Iris pigment epithelial cell (primary cell): Measurements from ENCODE around the gene RAB11B.
"Not testable (repeated sequence)": the region's sequence is repeated elsewhere in the genome, so short reads cannot be mapped to it uniquely, and the experiment has no call there.

Experiments
- DNase-seq: peaks from one replicate; pipeline ENCODE4 v3.0.0-alpha.2; 2011; ENCODE audit warnings: low read depth

The RAB11B gene

DNA sequence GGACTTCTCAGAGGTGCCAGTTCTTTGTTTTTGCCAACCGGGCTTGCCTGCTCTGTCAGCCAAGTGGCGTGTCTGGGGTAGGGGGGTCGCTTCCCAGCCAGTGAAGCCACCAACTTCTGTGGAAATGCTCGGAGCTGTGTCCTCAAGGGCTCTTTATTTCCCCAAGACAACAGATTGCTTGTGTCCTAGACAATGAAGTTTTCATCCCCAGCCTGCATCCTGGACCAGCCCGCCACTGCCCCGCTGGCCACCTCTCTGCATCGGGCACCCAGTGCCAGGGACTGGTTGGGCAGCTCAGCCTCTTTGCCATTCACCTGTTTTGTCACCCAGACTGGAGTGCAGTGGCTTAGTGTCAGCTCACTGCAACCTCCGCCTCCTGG, 3.7 kb downstream of the RAB11B start:
- no peak for DNase-seq

DNA sequence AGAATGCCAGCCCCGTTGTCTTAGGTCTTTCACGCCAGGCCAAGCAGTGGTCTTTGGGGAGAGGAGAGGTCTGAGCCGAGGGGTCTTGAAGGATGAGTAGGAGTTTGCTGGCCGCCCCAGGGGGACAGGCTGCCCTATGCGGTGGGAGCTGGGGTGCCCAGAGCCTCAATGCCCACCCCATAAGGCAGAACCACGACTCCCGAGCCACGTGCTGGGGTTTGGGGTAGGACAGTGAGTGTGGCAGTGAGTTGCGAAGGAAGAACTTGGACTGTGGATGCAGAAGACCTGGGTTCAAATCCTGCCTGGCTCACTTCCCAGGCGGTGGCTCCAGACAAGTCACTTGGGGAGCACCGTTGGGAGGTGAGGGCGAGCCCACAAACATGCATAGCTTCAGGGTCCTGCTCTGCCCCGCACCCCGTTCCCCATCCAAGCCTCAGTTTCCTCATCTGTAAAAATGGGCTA, 5.5 kb downstream of the RAB11B start:
- DNase-seq, result no peak

DNA sequence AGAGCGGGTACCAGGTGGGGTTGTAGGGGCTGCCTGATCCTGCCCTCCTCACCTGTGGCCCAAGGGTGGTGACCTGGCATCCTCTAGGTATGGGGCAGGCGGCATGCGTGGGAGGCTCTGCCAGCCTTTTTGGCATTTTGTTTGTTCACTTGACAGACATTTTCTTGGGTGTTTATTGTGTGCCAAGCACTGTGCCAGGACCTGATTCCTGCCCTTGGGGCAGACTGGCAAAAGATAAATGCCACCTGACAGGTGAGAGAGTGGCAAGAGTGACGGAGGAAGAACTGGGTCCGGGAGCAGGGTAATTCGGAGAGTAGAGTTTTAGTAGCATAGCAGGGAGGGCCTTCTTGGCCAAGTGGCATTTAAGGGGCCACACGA, 6.0 kb downstream of the RAB11B start:
- no peak for DNase-seq

DNA sequence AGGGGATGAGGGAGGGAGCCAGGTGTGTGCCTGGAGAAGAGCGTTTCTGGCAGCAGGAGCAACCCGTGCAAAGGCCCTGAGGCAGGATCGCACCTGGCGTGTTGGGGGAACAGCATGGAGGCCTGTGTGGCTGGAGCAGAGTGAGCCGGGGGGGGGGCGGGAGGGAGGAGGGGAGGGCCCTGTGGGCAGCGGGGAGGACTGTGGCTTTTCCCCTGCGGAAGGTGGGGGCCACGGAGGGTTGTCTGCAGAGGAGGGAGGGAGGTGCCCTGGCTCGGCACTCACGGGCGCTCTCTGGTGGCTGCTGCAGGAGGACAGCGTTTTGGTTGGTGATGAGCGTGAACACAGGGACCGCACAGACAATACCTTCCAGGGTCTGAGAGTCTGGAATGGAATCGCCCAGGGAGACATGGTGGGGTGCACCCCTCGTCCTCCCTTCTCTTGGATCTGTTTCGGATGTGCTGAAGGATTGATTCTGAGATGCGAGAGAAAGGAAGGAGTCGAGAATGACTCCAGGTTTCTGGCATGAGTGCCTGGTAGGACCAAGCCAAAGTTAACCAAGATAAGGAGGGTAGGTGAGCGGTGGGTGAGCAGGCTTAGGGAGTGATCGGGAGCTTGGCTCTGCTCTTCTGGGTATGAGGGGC, 6.5 kb downstream of the RAB11B start:
- peak; percentile 59 for DNase-seq

DNA sequence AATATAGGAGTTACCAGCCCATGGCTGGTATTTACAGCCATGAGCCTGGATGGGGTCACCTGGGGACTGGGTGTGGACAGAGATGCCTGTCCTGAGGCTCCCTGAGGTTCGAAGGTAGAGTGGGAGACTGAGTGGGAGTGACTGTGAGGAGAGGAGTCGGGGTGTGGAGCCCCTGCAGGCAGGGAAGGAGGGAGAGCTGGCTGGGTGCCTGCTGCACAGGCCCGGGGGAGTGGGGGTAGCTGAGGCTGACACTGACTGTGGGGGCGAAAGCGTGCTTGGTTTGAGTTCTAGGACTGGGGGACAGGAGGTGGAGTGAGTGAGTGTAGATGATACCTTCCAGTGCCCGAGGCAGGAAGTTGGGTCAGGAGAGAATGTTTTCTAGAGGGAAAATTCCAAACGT, 7.1 kb downstream of the RAB11B start:
- DNase-seq, result no peak

DNA sequence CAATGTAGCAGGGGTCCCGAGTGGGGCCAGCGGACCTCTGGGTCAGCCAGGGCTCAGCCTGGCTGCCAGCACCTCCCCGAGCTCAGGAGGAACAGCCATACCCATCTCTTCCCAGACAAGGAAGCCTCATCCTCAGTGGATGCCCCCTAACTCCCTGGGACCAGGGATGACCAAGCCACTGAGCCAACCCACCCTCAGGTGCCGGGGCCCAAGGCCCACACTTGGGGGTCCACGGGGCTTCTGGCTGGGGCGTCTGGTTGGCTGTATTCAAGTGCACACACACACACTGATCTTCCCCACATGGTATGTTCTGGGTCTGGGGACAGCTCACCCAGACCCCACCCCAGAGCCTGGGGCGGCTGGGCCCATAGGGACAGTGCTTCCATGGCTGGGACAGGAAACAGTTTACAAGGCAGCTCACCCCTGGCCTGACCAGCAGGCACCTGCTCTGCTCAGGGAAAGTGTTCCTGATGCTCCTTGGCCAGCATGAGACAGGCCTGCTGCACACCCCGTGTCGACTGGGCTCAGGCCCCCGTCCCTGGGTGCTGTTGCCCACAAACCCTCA, 7.7 kb downstream of the RAB11B start:
- DNase-seq, result no peak

DNA sequence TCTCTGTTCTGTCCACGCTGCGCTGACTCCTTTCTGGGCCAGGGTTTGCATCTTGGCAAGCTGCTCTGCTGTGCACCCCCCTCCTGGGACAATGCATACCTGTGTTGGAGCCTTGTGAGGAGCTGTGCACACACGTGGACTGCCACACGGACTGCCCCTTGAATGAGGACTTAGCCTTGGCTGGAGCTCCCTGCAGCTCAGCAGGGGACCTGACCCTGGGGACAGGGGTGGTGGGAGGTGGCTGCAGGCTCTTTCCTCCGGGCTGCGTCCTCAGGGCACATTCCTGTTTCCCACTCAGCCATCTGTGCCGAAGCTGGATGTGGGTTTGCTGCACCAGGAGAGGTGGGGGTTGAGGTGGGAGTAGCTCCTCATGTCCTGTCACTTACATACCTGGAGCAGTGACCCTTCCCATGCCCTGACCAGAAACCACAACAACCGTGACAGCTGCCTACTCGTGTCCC, 8.2 kb downstream of the RAB11B start:
- DNase-seq, result no peak

DNA sequence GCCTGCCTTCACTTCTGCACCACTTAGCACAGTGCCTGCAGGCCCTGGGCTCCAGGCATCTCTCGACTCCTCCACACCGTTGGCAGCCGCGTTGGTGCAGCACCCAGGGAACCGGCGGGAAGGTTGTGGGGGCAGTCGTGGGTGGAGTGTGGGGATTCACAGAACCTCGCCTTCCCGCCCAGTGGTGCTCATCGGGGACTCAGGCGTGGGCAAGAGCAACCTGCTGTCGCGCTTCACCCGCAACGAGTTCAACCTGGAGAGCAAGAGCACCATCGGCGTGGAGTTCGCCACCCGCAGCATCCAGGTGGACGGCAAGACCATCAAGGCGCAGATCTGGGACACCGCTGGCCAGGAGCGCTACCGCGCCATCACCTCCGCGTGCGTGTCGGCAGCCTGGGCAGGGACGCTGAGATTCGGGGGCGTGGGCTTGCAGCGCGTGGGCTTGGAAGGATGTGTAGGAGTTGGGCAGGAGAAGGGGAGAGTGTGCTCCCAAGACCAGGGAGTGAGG, 9.6 kb downstream of the RAB11B start:
- no peak for DNase-seq

DNA sequence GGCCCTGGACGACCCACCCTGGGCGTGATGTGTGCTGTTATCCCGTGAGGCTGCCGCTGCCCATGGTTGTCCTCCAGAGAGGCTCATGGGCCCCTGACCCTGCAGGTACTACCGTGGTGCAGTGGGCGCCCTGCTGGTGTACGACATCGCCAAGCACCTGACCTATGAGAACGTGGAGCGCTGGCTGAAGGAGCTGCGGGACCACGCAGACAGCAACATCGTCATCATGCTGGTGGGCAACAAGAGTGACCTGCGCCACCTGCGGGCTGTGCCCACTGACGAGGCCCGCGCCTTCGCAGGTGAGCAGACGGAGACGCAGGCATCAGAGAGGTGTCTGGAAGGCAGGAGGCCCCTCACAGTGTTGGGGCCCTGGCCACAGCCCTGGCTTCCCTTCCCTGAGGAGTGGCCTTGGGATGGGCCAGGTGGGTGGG, 11.8 kb downstream of the RAB11B start:
- no peak for DNase-seq

DNA sequence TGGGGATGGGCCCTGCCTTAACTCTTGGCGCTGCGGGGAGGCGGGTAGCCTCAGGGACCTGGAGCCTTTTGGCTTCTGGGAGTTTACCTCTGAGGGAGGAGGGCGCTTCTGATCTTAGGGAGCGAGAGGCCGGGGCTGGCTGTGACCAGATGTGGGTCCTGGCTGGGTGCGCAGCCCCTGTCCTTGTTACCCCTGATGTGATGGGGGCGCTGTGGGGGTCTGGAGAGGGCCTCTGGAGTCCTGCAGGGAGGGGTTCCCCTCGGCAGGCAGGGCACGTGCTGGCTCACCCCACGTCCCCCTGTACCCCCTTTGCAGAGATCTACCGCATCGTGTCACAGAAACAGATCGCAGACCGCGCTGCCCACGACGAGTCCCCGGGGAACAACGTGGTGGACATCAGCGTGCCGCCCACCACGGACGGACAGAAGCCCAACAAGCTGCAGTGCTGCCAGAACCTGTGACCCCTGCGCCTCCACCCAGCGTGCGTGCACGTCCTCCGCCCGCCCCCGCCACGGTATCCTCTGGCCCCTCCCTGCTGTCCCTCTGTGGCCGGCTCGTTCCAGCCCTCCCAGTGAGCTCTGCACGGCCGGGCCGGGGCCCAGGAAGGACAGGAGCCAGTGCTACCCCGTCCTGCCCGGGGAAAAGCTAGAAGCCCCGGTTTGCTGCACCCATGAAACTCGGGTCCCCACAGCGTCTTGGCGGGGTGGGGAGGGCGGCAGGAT, 13.1 kb downstream of the RAB11B start:
- DNase-seq, result no peak

DNA sequence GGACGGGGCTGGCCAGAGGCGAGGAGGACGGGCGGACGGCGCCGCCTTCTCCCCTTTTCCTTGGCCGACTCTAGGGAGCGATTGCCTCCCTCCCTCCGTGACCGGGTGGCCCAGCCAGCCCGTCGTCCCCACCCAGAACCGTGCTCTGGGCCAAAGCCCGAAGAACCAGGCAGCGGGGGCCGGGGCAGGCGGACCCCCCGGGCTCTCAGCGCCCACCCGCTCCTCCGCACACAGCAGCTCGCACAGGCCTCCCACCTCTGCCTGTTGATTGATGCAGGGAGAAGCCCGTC, 13.6 kb downstream of the RAB11B start:
- no peak for DNase-seq

DNA sequence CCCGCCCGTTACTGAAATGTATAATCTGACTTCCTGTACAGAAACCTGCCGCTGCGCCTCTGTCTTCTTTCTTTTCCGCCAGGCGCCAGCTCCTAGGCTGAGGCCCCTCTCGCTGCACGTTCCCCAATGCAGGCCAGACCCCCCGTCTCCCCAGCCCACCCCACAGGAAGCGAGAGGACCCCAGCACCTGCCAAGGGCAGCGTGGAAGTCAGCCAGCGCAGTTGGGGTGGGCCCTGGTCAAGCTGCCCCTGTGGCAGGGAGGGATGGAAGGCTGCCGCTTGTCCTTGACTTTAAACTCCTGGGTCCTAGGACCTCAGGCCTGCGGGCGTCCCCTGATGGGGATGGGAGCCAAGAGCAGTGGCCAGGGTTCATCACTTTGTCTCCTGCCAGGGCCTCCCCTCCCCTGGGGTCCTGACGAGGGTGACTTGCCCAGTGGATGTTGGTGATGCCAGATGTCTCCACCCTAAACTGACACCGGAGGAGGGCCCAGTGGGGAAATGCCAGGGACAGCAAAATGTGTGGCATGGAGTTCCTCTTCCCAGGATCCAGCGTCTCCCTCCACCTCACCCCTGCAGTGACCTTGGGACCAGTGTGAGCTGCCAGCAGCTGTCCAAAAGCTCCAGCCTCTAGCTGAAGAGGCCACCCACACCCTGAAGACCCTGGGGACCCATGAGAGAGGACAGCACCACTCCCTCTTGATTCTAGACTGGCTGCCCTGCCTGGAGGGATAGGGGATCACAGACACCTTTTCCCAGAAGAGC, 14.4 kb downstream of the RAB11B start:
- no peak for DNase-seq

DNA sequence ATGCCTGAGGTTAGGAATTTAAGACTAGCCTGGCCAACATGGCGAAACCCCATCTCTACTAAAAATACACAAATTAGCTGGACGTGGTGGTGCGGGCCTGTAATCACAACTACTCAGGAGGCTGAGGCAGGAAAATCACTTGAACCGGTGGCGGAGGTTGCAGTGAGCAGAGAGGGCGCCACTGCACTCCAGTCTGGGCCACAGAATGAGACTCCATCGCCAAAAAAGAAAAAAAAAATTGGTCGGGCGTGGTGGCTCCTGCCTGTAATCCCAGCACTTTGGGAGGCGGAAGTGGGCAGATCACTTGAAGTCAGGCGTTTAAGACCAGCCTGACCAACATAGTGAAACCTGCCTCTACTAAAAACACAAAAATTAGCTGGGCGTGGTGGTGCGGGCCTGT, 20.6 kb downstream of the RAB11B start:
- DNase-seq, result not testable (repeated sequence)

DNA sequence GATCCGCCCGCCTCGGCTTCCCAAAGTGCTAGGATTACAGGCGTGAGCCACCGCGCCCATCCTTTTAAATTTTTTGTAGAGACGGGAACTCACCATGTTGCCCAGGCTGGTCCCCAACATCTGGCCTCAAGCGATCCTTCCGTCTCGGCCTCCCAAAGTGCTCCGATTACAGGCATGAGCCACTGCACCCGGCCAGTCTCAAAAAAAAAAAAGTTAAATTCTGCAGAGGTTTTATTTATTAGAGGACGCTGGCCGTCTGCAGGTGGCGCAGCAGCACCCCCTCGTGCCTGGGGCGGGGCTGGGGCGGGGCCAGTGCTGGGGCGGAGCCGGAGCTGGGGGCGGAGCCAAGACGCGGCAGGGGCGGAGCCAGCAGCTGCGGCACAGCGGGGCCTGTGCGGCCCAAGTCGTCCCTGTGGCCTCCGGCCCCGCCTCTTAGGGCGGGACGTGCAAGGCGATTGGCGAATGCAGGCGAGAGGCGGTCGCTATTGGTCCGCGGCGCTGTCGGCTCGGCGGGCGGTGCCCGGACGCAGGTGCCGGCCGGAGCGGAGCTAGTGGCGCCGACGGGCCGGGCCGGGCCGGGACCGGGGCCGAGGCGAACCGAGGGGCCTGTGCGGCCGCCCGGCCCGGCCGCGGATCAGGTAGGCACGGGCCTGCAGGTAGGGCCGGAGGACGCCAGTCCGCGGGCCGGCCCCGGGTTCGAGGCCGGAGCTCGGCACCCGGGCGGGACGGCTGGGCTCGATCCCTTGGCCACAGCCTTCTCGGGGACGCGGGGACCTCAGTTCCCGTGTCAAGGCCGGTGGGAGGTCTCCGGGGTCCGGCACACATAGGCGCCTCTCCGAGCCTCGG, 22.8 kb downstream of the RAB11B start, which contains the start of gene MARCHF2:
MARCHF2 (plus strand) TSS at position 523 of the 846 bp plus-strand sequence. CDS start 8,536 bp downstream, outside the sequence.
- peak; percentile 97 for DNase-seq

DNA sequence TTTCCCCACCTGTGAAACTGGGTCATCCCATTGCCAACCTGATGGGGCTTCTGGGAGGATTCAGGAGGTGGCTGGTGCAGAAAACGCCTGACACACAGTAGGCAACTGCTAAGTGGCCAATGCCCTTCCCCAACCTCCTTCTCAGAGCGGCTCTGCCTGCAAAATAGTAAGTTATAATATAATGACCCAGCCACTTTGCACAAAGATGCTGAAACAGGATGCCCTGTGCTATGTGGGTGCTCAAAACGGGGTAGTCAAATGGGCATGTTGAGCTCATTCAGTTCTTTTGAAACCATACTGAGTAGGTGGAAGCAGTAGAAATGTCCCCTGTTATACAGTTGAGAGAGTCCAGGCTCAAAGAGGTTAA, 23.5 kb downstream of the RAB11B start:
- no peak for DNase-seq

DNA sequence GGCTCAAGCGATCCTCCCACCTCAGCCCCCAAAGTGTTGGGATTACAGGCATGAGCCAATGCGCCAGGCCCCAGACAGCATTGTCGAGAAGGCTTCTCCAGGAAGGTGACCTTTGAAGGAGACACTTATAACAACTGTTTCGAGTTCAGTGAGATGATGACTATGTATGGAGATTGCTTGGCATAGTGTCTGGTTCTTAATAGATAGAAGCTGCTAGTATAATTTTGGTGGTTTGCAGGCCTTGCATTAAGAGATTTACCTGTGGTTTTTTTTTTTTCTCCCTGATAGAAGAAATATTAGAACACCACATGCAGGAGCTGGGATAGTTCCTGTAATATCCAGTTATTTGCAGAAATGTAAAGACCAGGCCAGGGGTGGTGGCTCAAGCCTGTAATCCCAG, 26.6 kb downstream of the RAB11B start:
- no peak for DNase-seq

DNA sequence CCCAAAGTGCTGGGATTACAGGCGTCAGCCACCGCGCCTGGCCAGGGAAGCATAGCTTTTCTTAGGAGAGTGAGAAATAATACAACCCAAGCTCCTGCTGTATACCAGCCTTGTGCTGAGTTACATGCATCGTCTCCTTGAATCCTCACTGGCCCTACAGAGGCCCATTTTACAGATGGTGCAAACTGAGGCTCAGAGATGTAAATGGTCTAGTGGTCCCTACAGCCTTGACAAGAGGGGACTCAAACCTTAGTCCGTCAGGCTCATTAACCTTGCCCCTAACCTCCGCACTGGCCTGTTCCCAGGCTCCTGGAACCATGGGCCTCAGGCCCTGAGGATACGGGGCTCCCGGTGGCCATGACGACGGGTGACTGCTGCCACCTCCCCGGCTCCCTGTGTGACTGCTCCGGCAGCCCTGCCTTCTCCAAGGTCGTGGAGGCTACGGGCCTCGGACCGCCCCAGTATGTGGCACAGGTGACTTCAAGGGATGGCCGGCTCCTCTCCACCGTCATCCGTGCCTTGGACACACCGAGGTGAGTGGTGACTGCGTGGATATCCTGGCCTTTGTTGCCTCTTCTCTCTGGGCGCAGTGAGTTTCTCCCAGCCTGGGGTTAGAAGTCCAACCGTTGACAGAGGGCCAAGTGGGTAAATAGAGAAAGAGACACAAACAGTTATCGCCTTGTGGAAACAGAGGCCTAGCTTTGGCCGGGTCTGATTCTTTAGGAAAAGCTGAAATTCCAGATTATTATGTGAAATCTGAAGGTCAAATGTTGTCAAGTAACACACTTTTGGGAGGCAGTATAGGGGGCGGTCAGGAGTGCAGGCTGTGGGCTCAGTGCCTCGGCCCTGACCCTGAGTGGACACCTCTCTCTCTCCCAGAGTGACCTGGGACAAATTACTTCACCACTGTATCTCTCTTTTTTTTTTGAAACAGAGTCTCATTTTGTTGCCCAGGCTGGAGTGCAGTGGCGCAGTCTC, 31.6 kb downstream of the RAB11B start:
- no peak for DNase-seq

DNA sequence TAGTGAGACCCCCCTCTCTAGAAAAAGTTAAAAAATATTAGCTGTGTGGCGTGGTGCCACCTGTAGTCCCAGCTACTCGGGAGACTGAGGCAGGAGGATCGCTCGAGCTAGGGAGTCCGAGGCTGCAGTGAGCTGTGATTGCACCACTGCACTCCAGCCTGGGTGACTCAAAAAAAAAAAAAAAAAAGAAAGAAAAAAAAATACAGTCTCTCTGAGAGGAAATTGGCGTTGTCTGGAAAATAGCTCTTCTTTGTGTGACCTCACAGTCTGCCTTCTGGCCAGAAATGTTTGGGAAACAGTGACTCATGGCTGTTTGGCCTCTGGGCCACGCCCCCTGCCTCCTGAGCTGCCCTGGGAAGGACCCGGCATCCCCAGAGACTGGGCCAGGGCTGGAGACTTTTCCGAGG, 33.7 kb downstream of the RAB11B start:
- peak; percentile 98 for DNase-seq

DNA sequence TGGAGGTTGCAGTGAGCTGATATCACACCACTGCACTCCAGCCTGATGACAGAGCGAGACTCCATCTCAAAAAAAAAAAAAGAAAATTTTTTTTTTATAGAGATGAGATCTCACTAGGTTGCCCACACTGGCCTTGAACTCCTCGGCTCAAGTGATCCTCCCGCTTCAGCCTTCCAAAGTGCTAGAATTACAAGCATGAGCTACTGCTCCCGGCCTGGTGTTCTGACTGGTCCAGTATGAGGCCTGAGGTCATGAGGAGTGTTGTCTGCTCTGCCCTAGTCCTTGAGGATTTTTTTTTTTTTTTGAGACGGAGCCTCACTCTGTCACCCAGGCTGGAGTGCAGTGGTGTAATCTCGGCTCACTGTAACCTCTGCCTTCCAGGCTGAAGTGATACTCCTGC, 35.2 kb downstream of the RAB11B start:
- DNase-seq, result not testable (repeated sequence)

DNA sequence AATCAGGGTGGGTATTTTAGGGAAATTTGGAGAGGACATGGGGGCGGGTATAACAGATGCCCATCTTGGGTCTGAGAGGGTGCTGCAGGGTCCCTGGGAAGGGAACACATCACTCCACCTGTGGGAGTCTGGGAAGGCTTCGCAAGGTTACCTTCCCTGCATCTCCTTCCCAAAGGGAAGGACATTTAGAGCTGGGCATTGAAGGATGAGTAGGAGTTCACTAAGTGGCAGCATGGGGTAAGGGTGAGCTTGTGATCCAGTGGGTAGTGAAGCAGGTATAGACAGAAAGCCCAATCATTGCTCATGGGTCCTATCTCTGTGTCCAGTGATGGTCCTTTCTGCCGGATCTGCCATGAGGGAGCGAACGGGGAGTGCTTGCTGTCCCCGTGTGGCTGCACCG, 36.1 kb downstream of the RAB11B start:
- DNase-seq, result no peak
